Activated gamma-delta T cell treated with anti-CD3 and anti-CD28 coated beads, Interleukin-2, amount 50 U/mL, for 16 hours (primary cell): Measurements from ENCODE around the gene FAM76A.
A peak's percentile ranks its signal among the peaks of the same experiment; 100 is the strongest.
"Not testable (repeated sequence)": the region's sequence is repeated elsewhere in the genome, so short reads cannot be mapped to it uniquely, and the experiment has no call there.

Experiments
- DNase-seq: peaks from one replicate; pipeline ENCODE4 v3.0.0-alpha.2; 2020; ENCODE audit warnings: low read depth

The FAM76A gene

GRCh38 chr1:27724961-27725373 is 794 bp upstream of the FAM76A start:
- DNase-seq: no peak

DNA sequence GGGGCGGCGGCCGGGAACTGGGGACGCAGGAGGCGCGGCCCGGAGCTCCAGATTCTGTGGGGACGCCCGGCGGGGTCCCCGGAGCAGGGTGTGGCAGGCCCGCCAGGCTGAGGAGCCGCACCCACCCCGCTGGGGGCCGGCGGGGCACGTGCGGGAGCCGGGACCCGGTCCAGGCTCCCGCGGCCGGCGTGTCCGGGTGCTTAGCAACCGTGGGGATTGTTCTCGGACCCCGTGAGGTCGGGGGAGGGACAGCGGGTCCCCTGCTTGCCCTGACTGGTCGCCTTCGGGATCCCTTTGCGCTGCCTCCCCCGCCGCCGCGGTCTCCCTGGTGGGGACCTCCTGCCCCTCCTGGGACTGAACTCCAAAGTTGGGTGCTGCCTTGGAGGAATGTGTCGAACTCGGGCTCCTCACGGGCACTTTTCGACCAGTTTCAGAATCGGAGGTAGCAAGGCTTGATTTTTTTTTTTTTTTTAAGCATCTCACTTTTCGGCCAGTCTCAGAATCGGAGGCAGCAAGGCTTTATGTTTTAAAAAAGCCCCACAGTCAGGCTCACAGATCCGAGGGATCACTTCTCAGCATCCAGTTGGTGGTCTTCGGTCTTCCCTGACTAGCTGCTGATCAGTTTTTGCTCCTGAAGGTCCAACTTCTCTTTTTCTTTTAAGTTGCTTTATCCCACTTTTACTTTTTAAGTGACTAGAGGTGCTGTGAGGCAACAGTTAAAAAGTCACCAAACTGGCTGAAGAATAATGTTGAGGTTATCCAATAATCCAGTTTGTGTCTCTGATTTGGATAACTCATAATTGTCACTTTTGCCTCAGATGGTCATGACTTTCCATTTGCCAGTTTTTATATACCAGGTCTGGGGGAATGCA is 648 bp downstream of the FAM76A start:
- peak; percentile 18 for DNase-seq

DNA sequence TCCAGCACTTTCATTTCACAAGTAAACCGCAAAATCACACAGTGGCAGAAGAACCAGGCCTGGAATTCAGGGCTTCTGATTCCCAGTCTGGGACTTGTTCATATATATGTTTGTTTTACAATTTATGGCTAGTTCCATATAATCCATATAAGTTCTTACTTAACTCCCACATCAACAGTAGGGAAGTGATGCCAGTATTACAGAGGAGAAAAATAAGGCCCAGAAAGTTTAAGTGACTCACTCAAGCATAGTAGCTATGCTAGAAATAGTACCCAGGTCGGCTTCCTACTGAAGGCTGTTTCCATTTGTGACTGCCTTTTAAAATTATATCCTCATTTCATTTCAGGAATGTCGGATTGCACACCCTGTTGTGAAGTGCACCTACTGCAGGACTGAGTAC is 1.4 kb downstream of the FAM76A start:
- DNase-seq: no peak

DNA sequence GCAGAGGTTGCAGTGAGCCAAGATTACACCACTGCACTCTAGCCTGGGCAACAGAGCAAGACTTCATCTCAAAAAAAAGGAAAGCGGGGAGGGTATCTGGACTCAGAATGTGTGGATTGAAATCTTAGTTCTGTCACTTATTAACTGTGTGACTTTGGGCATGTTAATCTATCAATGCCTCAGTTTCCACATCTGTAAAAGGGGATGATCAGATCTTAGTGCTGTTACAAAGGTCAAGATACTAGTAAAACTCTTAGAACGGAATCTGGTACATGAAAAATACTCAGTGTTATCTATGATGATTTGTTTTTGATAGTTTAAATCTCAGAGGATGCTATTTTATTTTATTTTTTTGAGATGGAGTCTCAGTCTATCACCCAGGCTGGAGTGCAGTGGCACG is 10.5 kb downstream of the FAM76A start:
- DNase-seq: no peak

- DNase-seq: no peak
Observed at GRCh38 chr1:27741121-27741520, 15.4 kb downstream of the FAM76A start.

DNA sequence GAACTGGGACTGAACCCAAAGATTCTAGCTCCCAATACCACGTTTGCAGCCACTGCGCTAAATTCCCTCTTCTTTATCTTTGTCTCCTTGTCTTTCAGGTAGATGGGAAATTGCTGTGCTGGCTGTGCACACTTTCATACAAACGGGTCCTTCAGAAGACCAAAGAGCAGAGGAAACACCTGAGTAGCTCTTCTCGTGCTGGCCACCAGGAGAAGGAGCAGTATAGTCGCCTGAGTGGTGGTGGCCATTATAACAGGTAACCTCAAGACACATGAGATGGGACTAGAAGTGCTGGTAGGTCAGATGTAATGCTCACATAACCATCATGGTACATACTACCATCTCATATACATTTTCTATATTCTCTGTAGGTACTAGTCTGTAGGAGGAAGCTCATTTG is 18.8 kb downstream of the FAM76A start:
- DNase-seq: no peak

DNA sequence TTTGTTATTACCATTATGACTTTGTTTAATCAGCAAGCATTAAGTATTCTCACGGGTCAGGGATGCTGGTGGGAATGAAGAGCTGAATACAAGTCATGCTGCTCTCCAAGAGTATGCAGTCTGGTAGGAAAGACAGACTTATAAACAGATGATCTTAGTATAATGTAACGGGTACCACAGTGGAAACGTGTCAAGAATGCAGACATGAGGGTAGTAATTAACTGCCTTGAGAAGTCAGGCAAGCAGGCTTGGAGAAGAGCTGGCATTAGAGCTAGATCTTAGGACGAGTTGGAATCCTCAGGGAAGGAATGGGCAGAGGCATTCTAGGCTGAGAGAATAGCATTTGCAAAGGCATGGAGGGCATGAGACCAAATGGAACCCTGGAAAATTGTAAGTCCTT is 19.7 kb downstream of the FAM76A start:
- no peak for DNase-seq

DNA sequence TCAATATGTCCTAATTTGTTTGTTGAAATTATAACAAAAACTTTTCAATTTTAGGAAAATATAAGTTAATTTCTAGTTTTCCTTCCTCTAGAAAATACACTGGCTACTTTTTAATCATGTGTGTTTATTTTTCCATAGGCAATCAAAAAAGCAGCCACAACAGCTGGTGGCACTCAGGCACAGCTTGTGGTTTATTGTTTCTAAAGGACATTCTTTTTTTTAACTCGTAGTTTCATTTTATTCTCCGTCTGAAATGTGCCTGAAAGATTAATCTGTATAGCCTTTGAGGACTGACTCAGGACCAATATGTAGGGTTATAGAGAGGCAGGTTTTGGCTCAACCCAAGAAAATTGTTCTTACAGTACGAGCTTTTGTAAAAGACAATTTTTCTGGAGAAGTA is 26.6 kb downstream of the FAM76A start:
- no peak for DNase-seq

GRCh38 chr1:27755286-27755685 is 29.5 kb downstream of the FAM76A start:
- DNase-seq: no peak

DNA sequence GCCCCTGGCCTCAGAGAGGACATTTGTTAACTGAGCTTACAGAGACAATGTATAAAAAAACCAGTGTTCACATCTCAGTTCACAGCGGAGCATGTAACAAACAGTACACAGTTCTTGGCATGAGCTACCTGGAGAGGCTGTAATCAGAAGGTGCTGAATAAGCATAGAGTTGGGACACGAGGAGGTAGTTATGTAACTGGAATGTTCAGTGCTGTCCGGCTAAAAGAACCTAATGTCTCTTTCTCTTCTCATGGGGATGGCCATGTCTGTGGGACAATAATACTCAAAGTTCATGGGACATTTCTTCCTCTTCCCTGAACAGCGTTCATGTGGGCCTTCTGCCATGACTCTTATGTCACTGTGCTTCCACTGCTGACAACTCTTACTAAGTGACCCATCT is 30.1 kb downstream of the FAM76A start:
- DNase-seq: no peak

DNA sequence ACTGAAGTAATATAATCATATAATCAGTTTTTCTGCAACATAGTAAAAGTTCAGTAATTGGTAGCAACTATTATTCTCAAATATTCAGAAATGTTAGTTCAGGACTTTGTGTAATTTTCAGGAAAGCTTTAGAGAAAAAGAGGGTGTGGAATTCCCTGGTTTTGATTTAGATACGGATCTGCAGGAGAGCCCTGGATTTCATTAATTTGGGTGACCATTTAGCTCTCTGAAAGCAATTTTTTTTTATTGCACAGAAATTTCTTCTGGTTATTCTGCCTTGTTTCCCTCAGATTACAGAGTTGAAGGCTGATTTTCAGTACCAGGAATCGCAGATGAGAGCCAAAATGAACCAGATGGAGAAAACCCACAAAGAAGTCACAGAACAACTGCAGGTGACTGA is 33.5 kb downstream of the FAM76A start:
- DNase-seq: no peak

DNA sequence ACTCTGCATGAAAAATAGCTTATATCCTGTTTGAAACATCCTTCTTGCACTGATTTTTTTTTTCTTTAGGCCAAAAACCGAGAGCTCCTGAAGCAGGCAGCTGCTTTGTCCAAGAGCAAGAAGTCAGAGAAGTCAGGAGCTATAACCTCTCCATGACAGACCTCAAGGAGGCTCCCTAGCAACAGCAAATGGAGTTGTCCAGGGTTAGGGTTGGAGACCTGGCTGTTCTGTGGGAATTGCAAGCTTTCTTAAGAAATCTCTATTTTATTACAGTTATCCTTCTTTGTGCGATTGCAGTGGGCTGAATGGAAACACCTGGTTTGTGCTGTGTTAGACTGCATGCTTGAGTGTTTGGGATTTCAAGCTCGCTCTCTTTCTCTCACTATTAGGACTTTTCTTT is 34.7 kb downstream of the FAM76A start:
- DNase-seq: no peak

DNA sequence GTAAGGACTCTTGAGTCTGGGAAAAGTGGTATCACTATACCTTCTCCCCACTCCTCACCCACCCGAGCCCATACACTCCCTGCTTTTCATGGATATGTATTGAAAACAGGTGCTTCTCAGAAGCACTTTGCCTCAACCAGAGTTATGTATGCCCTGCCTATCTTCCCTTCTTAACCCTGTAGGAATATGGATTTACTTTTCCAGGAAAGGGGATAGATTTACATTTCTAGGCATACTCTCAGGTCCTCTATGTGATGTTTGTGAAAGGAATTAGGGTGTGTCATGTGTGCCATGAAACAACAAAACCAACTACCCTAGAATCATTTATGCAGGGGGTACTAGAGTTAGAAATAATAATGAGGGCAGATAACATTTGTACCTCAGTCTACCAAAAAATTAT is 36.3 kb downstream of the FAM76A start:
- no peak for DNase-seq

DNA sequence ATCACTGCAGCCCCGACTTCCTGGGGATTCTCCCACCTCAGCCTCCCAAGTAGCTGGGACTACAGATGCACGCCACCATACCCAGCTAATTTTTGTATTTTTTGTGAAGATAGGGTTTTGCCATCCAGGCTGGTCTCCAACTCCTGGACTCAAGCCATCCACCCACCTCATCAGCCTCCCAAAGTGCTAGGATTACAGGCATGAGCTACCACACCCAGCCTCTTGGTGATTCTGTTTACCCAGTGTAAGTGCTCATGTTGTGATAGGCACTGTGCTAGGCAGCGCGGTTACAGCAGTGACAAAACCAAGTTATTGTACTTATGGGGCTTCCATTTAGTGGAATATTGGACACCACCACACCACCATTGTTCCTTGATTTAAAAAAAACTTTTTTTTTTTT is 37.6 kb downstream of the FAM76A start:
- DNase-seq: no peak

- DNase-seq: no peak
Observed at GRCh38 chr1:27770293-27770830, 44.6 kb downstream of the FAM76A start.

GRCh38 chr1:27772036-27772931 is 46.5 kb downstream of the FAM76A start:
- no peak for DNase-seq

- DNase-seq: peak; percentile 96
Observed at GRCh38 chr1:27772932-27773825, 47.4 kb downstream of the FAM76A start, which contains the start of gene STX12. STX12 (plus strand) TSS chr1:27773219; CDS start chr1:27773308, 89 bp downstream.

DNA sequence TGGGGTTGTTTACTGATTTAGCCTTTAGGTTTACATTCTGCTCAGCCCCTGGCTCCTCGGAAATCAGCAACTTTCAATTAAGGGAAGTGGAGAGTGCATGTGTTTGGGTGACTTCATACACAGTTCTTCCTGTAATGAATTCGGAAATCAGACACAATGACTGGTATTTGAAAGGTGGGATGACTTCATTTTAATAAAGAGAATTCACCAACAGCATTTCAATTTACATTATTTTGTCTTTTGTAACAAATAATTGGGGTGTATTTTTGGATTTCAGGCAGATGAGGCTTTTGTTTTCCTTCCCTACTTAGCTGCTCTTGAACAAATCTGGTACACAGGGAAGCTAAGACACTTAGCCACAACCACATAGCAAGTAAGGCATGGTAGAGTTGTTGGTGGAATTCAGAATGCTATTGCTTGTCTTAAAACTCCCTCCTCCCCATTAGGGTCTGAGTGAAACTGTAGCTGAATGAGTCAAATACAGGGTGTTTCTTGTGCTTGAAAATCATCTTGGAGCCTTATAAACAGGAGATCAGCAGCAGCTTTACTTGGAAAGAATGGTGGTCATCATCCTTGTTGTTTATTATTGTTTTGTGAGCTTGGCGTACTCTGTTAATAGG is 48.2 kb downstream of the FAM76A start:
- no peak for DNase-seq

DNA sequence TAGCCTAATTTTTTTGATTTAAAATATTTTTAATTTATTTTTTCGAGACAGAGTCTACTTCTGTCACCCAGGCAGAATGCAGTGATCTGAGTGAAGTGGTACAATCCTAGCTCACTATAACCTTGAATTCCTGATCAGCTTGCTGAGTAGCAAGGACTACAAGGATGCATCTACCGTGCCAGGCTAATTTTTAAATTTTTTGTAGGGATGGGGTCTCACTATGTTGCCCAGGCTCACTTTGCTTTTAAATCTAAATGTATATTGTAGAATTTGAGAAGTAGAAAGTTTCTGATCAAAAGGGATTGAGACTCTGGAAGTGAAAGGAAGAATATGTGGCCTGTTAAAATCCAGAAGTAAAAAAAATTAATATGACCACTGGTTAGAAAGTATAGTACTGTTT is 48.9 kb downstream of the FAM76A start:
- no peak for DNase-seq

DNA sequence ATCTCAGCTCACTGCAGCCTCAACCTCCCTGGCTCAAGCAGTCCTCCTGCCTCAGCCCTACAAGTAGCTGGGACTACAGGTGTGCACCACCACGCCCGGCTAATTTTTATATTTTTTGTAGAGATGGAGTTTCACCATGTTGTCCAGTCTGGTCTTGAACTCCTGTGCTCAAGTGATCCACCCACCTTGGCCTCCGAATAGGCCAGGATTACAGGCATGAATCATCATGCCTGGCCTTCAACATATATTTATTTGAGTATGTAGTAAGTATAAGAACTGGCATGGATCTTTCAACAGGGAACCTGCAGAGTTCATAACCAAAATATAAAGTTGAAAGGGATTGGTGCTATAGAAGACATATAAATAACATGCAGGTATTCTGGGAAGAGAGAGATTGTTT is 49.6 kb downstream of the FAM76A start:
- not testable (repeated sequence) for DNase-seq

DNA sequence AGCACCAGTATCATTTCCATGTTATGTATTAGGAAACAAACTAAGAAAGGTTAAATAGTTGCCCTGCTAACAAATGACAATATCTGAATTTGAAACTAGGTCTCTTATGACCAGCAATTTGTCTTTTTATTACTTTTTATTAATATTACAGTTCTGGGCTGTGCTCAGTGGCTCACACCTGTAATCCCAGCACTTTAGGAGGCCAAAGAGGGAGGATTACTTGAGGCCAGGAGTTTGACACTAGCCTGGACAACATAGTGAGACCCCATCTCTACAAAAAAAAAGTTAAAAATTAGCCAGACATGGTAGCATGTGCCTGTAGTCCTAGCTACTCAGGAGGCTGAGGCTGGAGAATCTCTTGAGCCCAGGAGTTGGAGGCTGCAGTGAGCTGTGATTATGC is 50.5 kb downstream of the FAM76A start:
- not testable (repeated sequence) for DNase-seq
